NCI-H2107 treated with DMSO at 0.1 percent for 48 hours (cell line): Measurements from ENCODE around the gene DYSF.
"Not testable (repeated sequence)": the region's sequence is repeated elsewhere in the genome, so short reads cannot be mapped to it uniquely, and the experiment has no call there.

ENCODE experiments used
- DNase-seq: peaks from one replicate; lab custom pipeline; 2025; ENCODE audit not compliant: unreplicated experiment; lab: John Stamatoyannopoulos, UW

DYSF gene

GRCh38 chr2:71453404-71454220 is at the start of gene DYSF:
DYSF (plus strand) TSS chr2:71453561.
- DNase-seq, result no peak

GRCh38 chr2:71409611-71410010 is 43.8 kb upstream of the DYSF start:
- no peak for DNase-seq

GRCh38 chr2:71410696-71411095 is 42.7 kb upstream of the DYSF start:
- DNase-seq, result no peak

- not testable (repeated sequence) for DNase-seq
Measured at GRCh38 chr2:71416866-71417265, 36.5 kb upstream of the DYSF start.

DNA sequence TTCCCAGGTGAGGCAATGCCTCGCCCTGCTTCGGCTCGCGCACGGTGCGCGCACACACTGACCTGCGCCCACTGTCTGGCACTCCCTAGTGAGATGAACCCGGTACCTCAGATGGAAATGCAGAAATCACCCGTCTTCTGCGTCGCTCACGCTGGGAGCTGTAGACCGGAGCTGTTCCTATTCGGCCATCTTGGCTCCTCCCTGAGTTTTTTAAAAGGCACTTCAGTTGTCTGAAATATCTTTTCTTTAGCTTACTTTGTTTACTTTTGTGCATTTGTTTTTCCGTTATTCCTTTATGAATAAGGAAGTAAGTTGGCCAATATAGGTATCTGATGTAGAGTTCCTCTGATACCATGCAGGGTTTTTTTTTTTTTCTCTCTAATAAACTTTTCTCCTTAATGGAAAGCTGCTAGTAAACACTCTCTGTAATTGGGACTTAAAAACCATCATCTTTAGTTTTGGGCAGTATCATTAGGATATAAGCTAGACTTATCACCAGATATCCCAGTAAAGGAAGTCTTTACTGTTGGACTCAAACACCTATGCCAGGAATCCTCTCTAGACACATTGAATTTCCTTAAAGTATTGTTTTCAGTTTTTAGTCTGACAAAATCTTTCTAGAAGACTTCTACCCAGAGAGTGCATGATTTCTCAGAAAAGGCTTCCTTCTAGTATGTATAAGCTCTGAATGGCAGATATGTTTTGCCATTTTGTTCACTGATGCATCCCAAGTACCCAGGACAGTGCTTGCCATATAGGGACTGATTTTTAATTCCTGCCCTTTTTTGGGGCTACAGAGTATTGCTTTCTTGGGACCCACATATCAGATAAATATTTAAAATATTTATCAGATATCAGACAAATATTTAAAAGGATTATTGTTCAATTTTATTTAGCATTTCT is 35.8 kb upstream of the DYSF start:
- DNase-seq, result no peak

DNA sequence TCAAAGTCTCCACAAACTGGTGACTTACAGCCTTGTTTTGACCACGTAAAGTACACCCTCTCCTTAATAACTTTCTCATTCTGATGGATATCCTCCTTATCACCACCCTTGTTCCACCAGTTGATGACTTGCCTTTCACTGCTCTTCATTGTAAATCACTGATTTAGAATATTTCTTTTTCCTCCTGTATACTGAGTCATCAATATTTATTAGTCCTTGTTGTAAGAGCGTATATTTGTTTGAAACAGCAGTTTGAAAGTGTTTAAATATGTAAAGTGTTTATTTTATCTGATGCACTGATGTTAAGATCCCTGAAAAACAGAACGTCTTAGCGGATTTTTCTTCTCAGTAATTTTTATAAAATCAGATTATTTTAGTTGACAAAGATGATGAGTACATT is 34.2 kb upstream of the DYSF start:
- no peak for DNase-seq

DNA sequence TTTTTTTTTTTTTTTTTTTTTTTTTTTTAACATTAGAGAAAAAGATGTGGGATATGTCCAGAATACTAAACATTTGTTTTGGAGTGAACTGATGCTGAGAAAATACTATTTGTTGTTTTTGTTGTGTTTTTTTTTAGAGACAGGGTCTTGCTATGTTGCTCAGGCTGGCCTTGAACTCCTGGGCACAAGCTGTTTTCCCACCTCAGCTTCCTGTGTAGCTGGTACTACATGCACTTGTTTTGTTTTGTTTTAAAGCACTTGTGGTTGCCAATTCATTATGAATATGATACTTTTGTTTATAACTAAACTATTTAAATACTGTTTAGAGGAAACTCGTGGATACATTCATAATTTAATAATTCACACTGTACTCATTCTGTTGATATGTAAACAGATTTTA is 33.4 kb upstream of the DYSF start:
- no peak for DNase-seq

- DNase-seq, result no peak
Measured at GRCh38 chr2:71422786-71423185, 30.6 kb upstream of the DYSF start.

DNA sequence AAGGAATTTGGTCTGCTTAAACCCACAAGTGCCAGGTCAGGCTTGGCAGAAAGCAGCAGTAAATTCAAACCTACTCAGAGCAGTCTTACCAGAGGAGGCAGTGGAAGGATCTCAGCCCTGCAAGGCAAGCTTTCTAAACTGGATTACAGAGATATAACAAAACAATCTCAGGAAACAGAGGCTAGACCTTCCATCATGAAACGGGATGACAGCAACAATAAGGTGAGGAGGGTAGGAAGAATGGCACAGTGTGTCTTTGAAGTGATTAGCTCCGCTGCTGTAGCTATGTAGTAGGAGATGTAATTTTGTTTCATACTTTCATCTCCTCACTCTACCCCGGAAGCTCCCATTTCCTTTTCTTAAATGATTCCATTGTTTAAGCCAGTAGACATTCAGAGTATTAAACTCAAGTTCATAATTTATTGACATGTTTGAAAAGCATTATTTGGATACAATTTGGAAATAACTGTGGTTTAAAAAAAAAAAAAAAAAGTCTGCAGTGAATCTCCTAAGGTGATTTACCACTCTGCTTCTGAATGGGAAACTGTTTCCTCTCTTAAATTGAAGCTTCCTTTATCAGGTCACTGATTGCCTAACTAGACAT is 29.4 kb upstream of the DYSF start:
- no peak for DNase-seq

DNA sequence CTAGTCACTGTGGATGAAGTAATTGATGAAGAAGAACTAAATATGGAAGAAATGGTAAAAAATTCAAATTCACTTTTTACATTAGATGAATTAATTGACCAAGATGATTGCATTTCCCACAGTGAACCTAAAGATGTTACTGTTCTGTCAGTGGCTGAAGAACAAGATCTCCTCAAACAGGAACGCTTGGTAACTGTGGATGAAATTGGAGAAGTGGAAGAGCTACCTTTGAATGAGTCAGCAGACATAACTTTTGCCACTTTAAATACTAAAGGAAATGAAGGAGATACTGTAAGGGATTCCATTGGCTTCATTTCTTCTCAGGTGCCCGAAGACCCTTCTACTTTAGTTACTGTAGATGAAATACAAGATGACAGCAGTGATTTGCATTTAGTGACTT is 26.6 kb upstream of the DYSF start:
- DNase-seq, result no peak

GRCh38 chr2:71428472-71429383 is 24.6 kb upstream of the DYSF start:
- DNase-seq, result no peak

DNA sequence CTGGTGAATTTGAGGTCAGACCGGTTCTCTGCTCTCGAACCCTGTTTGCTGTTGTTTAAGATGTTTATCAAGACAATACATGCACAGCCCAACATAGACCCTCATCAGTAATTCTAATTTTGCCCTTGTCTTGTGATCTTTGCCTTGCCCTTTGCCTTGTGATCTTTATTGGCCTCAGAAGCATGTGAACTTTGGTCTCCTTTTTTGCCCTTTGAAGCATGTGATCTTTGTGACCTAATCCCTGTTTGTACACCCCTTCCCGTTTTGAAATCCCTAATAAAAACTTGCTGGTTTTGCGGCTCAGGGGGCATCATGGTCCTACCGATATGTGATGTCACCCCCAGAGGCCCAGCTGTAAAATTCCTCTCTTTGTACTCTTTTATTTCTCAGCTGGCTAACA is 8.2 kb upstream of the DYSF start:
- not testable (repeated sequence) for DNase-seq

DNA sequence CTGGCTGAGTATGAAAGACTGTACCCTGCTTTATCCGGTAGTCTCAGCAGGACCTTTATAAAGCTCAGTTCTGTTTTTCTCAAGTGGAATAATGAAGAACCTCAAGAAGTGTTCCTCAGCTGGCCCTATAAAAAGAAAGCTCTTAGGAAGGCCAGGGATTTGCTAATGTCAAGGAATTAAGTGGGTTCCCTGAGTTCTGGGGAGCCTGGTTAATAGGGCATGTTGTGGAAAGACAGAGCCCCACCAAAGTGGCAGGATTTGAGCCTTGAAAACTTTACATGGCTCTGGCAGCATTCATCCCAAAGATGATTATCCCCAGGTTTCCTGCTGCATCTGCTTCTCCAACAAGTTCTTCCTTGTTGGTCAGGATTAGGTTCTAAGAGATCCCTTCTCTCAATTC is 6.9 kb upstream of the DYSF start:
- no peak for DNase-seq

GRCh38 chr2:71449343-71449742 is 4.0 kb upstream of the DYSF start:
- DNase-seq, result no peak

- DNase-seq, result no peak
Measured at GRCh38 chr2:71451705-71452104, 1.7 kb upstream of the DYSF start.

DNA sequence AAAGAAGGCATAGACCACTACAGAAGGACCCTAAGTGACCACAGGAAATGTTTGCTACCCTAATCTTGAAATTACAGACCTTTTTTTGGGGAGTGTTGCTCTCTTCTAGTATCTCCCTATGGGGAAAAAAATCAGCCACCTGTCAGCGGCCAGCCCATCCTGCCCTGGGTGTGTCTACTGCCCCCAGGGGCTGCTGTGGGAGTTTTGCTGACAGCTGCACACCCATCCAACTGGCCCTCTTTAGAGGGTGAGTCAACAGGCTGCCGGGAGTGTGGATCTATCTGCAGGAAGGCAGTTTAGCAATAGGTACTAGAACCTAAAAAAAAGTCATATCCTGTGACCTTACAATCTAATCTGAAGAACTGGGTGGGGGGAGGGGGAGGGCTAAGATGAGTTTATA is 796 bp upstream of the DYSF start:
- DNase-seq, result peak; percentile 56

DNA sequence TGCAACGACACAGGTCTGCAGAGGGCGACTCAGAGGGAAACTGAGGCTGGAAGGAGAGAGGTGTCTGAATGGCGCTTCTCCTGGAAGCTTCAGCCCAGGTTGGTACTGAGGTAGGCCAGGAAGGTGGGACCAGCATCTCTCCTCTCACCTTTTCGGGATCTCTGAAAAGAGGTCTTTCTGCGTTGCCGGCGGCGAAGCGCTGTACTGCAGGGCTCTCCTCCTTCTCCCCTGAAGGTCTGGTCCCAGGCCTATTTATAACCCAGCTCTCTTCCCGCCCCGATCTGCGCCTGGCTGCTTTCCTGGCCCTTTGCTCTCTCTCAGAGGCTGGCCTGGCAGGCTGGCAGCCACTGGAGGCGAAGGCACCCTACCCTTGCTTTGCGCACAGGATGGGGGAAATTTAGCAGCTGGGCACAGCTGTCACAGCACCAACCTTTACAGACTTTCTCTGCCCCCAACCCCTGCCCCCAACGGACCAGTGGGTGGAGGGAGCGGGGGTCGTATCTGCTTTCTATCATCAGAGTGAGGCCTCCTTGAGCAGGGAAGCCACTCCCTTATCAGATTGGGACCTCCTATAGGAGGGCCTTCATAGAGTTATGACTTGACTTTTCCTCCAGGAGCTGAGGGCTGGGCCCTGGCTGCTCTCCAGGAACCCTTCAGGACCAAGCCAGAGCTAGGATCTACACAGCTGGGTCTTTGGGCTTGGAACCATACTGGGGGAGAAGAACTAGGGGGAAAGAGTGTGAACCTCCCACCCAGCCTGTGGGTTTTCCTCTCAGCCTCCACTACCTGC is 1.1 kb downstream of the DYSF start:
- no peak for DNase-seq

DNA sequence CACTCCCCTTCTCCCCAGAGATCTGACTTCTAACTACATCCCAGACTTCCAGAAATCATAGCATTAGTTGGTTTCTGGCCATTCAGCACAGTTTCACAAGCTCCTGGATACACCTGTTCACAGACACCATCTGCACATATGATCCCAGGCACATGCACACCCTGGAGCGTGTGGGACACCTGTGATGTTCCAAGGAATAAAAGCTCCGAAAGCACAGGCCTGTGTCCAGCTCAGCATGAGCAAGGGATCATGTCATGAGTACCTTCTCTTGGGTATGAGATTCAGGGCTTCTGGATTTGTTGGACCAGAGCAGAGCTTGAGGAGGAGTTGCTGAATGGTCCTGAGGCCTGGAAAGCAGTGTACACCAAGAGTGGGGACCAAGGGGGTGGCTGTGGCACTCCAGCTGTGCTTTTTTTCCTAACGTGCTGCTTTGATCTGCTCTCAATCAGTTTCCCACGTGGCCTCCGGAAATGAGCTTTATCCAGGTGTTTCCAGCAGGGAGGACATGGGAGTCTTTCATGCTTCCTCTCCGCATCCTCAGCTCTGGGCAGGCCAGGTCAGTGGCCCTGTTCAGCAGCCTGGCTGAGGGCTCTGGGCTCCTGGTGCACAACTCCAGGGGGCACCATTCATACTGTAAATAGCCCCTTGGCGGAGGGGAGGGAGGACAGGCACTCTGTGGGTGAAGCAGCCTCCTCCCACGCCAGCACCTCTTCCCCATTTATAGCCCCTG is 1.8 kb downstream of the DYSF start:
- DNase-seq, result no peak
